HG03280 (cell line): Measurements from ENCODE around the gene FAM177B.

Experiments
- ATAC-seq: cut with Tn5 transposase; IDR thresholded peaks from one replicate; pipeline ENCODE4 v1.9.1; 2021; ENCODE audit warnings: mild to moderate bottlenecking, moderate library complexity; ENCODE audit not compliant: unreplicated experiment

FAM177B gene

GRCh38 chr1:222784916-222785315 is 47.9 kb downstream of the FAM177B start:
- ATAC-seq = no peak

- no peak for ATAC-seq
Observed at GRCh38 chr1:222785529-222785928, 48.5 kb downstream of the FAM177B start.

GRCh38 chr1:222786121-222786520 is 49.1 kb downstream of the FAM177B start:
- no peak for ATAC-seq

- no peak for ATAC-seq
Observed at GRCh38 chr1:222787729-222788128, 50.7 kb downstream of the FAM177B start.

GRCh38 chr1:222788402-222789156 is 51.6 kb downstream of the FAM177B start:
- no peak for ATAC-seq

- ATAC-seq = no peak
Observed at GRCh38 chr1:222790115-222790514, 53.1 kb downstream of the FAM177B start.

- ATAC-seq = no peak
Observed at GRCh38 chr1:222790520-222790919, 53.5 kb downstream of the FAM177B start.

- no peak for ATAC-seq
Observed at GRCh38 chr1:222791006-222791710, 54.2 kb downstream of the FAM177B start.

GRCh38 chr1:222792744-222793143 is 55.7 kb downstream of the FAM177B start:
- no peak for ATAC-seq

- ATAC-seq = no peak
Observed at GRCh38 chr1:222794656-222795474, 57.9 kb downstream of the FAM177B start.

- no peak for ATAC-seq
Observed at GRCh38 chr1:222798116-222798515, 61.1 kb downstream of the FAM177B start.

- no peak for ATAC-seq
Observed at GRCh38 chr1:222798975-222799374, 62.0 kb downstream of the FAM177B start.
